Central memory CD4-positive, alpha-beta T cell (primary cell): ENCODE data around the gene EME1.
"Not testable (repeated sequence)": the region's sequence is repeated elsewhere in the genome, so short reads cannot be mapped to it uniquely, and the experiment has no call there.

Experiments
- DNase-seq: peaks from one replicate; pipeline ENCODE4 v3.0.0; 2022

EME1 gene

GRCh38 chr17:50396261-50397110, 23.5 kb downstream of the EME1 start:
- no peak for DNase-seq

- peak; percentile 90 for DNase-seq
Measured at GRCh38 chr17:50397111-50397918, 24.3 kb downstream of the EME1 start, which contains the start of gene LRRC59. Gene LRRC59 (minus strand): TSS chr17:50397523. CDS start chr17:50397317, 206 bp downstream.

GRCh38 chr17:50397919-50398285, 24.9 kb downstream of the EME1 start:
- no peak for DNase-seq

- not testable (repeated sequence) for DNase-seq
Measured at GRCh38 chr17:50398672-50399071, 25.6 kb downstream of the EME1 start.

- not testable (repeated sequence) for DNase-seq
Measured at GRCh38 chr17:50399591-50399990, 26.6 kb downstream of the EME1 start.

- DNase-seq = not testable (repeated sequence)
Measured at GRCh38 chr17:50405351-50405750, 32.3 kb downstream of the EME1 start.

GRCh38 chr17:50406578-50406977, 33.5 kb downstream of the EME1 start:
- no peak for DNase-seq

- no peak for DNase-seq
Measured at GRCh38 chr17:50407921-50408320, 34.9 kb downstream of the EME1 start.

GRCh38 chr17:50412188-50412732, 39.2 kb downstream of the EME1 start:
- DNase-seq = no peak

- DNase-seq = no peak
Measured at GRCh38 chr17:50414808-50415207, 41.8 kb downstream of the EME1 start.

GRCh38 chr17:50419577-50419976, 46.5 kb downstream of the EME1 start:
- DNase-seq = not testable (repeated sequence)

GRCh38 chr17:50420419-50421112, 47.5 kb downstream of the EME1 start:
- no peak for DNase-seq

- DNase-seq = peak; percentile 17
Measured at GRCh38 chr17:50421308-50422051, 48.5 kb downstream of the EME1 start.

- no peak for DNase-seq
Measured at GRCh38 chr17:50422738-50423137, 49.7 kb downstream of the EME1 start.

GRCh38 chr17:50423553-50424159, 50.6 kb downstream of the EME1 start:
- DNase-seq = no peak

- DNase-seq = no peak
Measured at GRCh38 chr17:50424246-50424995, 51.4 kb downstream of the EME1 start.

GRCh38 chr17:50424996-50425681, 52.1 kb downstream of the EME1 start:
- no peak for DNase-seq

- peak; percentile 52 for DNase-seq
Measured at GRCh38 chr17:50425682-50426471, 52.8 kb downstream of the EME1 start, which contains the start of gene ACSF2. Gene ACSF2 (plus strand): TSS chr17:50426218. CDS start chr17:50426262, 44 bp downstream.

GRCh38 chr17:50426472-50426782, 53.4 kb downstream of the EME1 start:
- no peak for DNase-seq
